Right ventricle myocardium inferior (tissue), 1 donor: ENCODE measurements around the gene KLHL22. TPM values are rescaled to one million over a fixed set of nuclear protein-coding genes. Genes with fewer than 3 reads are reported as not detected.

Experiments used
- ATAC-seq: fragments of 200-7000 bp; cut with Tn5 transposase; one replicate; pipeline ENCODE4 v1.9.1; 2020; ENCODE audit warnings: mild to moderate bottlenecking, moderate library complexity
- DNase-seq: peaks from one replicate; pipeline ENCODE4 v3.0.0; 2021; ENCODE audit errors: missing footprints
- intact Hi-C: fragments of 100-400 bp; cut with DNase I; formaldehyde crosslinking; loops from one replicate; pipeline ENCODE4 v1.11.0; 2022
- total RNA-seq: library from RNA; stranded (reverse); fragmentation: NEBNext Ultra II Directional; extraction: Animal tissue kit (Norgen Biotek cat#: 25700); gene quantifications from one replicate; pipeline ENCODE4 v1.2.1, GENCODE V29; 2021
- donor health status: DM: no; HTN: yes; CAD: no; lungs with severe emphysema.

KLHL22 gene
- total RNA-seq, 1 donor from 2014 or later: 12.4 TPM

DNA sequence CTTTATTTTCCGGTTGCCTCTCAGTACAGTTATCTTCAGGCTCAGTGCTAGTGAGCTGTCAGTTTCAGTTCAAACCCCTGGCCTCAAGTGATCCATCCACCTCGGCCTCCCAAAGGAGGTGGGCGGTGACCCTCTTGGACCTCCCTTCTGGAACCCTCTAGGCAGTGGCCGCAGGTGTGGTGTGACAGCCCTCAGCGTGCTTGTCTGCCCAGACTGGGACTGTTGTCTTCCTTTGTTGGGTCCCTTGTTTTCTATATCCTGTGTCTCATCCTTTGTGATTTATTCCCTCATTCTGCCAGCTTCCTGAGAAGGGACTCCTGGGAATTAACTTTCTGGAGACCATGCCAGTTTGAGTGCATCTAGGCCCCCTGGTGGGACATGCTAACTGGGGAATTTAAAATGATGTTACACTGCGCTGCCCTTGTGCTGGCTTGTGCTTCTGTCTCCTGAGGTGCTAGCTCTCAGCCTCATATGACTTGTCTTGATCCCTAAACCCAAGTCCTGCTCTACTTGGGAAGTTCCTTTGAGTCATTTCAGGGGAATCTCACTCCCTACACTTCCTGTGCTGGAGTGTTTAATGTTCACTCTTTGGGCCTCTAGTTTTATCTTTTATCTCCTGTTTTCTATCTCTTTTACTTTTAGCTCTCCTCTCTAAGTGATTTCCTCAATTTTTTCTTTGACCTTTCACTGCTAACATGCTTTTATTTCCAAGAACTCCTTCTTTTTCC is 31.2 kb upstream of the KLHL22 start:
- DNase-seq (no peak), ATAC-seq (no peak)
- intact Hi-C loops: loop anchor here (2.0 kb wide), 1 partner anchor 16 kb away; no protein-coding TSS in a partner anchor

DNA sequence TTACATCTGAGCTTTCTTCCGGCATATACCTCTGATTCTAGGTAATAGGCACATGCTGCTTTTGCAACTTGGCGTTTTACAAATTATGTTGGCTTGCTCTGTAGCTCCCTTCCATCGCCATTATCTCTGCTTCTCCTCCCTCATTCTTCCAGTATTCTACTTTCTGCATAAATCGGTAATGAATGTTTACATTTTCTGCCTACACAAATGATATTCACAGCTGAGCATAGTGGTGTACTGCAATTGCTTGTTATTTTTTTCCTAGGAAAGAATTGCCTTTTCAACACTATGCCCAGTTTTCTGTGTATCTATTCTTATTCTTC is 30.7 kb upstream of the KLHL22 start:
- no peak for ATAC-seq
- intact Hi-C loops: loop anchor here (2.0 kb wide), 1 partner anchor 15 kb away; no protein-coding TSS in a partner anchor
- no peak for DNase-seq

DNA sequence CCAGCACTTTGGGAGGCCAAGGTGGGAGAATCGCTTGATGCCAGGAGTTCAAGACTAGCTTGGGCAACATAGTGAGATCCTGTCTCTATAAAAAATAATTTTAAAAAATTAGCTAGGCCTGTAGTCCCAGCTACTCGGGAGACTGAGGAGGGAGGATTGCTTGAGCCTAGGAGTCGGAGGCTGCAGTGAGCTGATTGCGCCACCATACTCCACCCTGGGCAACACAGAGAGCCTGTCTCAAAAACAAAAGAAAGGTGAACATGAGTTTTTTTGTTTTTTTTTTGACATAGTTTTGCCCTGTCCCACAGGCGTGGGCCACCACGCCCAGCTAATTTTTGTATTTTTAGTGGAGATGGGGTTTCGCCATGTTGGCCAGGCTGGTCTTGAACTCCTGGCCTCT is 29.5 kb upstream of the KLHL22 start:
- intact Hi-C loops: no loop called here
- DNase-seq (no peak), ATAC-seq (no peak)

DNA sequence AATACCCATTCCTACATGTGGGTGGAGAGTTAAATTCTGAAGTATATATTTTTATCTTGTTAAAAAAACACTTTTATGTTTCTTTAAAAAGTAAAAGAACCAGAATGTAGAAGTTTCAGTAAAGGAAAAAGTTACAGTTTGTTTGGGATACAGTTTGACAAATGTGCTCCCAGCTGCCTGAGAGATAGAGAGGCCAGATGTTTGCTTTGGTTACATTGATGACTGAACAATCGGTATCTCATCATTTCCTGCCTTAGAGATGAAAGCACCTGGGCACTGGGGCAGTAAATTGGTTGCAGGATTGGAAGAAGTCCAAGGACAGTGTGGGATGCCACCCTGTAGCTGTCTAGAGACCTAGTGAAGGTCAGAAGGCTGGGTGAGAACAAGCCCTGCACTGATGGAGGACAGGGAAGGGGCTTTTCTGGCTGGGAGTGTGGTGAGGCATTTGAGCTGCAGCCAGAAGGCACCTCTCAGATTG is 28.4 kb upstream of the KLHL22 start:
- intact Hi-C loops: no loop called here
- DNase-seq (no peak), ATAC-seq (no peak)

DNA sequence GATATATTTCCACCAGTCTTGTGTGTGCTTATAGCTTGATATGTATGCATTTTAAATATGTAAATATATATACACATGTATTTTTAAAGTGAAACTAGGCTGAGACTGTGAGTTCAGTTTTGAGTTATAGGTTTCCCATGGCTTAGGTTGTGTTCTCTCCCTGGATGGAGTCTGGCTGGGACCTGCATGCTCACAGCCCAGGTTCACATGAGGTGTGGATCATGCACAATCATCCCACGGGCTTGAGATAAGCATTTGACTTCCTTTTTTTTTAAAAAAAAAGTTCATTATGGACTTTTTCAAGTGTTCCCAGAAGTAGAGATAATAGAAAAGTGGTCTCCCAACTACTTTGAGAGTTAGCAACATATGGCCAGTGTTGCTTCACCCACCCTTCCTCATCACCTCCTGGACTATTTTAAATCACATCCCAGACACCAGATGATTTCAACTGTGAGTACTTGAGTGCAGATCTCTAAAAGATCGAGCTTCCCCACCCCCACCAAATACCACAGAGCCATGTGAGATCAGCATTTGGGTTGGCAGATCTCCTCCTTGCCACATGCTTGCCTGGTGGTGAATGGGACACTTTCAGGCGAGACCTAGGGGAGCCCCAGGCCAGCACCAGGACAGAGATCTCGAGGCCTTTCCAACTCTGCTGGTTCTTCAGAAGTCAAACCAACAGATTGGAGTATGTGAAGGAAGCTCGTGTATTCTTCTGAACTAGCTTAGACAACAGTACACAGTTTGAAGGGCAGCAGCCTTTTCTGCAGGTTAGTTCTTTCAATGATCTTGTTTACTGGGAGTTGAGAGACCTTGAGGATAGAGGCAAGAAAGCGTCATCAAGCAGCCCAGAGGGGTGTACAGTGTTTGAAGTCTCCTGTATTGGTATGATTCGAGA is 27.7 kb upstream of the KLHL22 start:
- intact Hi-C loops: no loop called here
- DNase-seq (no peak), ATAC-seq (peak; percentile 56)

DNA sequence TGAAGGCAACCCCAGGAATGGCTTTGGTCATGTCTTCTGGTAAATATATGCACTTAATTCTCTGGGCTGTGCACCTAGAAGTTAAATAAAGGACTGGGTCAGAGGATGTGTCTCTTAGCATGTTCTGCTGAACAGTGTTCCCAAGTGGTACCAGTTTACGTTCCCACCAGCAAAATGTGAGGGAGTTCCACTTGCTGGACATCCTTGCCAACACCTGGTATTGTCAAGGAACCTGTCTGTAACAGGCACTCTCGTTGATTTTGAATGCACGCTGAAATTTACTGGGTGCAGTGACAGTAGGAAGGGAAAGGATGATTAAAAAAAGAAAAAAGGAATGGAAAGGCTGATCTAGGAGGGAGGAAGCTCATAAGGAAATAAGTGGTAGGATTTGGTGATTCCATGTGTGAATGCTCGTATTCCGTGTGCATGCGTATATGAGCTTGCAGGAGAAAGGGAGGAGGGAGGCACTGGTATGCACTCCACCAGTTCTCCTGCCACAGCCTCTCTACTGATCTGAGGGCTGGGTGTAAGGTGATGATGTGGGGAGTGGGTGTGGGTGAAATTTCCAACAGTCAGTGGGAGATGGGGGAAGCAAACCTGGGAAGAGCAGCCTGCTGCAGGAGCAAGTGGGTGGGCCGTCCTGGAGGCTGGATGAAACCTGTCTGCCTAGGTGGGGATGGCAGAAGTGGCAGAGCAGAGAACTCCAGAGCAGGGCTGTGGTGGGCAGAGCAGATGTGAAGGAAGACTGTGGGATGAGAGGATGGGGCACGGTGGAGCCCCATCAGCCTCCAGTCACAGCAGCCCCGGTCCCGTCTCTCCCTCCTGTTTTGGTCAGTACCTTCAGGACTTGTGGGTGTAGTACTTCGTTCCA is 26.8 kb upstream of the KLHL22 start:
- DNase-seq (no peak), ATAC-seq (no peak)
- intact Hi-C loops: no loop called here

DNA sequence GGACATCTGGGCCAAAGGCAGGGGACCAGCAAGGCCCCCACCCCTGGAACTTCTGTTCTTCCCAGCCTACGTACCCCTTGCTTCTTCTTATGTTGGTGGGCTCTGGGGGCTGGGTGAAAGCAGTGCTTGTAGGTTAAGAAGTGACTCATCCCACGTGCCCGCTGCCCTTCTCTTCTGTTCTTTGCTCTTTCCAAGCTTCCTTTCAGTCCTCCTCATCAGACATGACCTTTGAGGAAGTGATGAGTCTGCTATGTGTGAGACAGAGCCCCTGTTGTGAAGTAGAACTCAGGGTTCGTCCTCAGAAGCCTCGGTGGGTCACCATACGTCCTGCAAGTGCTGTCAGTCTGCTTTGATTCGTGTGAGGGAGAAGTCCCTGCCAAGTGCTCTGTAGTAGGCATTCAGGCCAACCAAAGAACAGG is 24.5 kb upstream of the KLHL22 start:
- no peak for ATAC-seq
- DNase-seq: no peak
- intact Hi-C loops: no loop called here

DNA sequence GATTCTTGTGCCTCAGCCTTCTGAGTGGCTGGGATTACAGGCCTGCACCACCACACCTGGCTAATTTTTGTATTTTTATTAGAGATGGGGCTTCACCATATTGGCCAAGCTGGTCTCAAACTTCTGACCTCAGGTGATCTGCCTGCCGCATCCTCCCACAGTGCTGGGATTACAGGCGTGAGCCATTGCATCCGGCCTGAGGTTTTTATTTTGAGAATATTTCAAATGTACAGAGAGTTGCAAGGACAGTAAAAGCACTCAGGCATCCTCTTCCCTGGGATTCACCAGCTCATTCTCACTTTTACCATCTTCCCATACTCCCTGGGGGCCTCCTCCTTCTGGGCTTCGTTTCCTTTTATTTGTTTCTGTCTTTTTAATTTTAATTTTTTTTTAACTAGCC is 24.0 kb upstream of the KLHL22 start:
- intact Hi-C loops: no loop called here
- DNase-seq (no peak), ATAC-seq (no peak)

DNA sequence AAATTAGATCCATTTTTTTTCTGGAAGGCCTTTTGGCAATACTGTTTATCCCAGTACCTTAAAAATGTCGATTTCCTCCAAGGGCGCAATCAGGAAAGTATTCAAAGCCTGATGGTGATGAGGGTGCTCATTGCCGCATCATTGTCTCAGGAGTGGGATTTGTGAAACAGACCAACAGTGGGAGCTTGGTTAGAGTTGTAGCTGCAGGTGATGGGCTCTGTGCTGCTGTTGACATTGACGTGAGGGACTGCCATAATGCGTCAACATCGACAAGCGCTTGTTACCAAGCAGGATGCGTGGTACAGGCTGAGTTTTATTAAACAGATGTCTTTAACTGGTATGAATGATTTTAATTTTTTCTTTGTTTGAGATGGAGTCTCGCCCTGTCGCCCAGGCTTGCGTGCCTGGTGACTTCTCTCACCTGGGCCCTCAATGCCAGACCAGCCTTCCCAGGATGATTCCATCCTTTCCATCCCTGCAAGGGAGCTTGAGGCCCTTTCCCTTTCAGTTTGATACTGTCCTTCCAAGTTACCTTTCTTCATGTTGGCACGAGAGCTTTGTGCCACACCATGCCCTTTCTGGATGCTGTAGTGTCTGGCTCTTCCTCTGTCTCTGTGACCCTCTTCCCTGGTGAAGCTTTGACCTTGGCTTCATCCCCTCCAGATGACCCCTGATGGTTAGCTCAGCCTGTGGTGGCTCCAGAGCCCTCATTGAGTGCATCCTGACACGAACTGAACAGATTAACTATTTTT is 22.4 kb upstream of the KLHL22 start:
- ATAC-seq (no peak), DNase-seq (no peak)
- intact Hi-C loops: no loop called here

DNA sequence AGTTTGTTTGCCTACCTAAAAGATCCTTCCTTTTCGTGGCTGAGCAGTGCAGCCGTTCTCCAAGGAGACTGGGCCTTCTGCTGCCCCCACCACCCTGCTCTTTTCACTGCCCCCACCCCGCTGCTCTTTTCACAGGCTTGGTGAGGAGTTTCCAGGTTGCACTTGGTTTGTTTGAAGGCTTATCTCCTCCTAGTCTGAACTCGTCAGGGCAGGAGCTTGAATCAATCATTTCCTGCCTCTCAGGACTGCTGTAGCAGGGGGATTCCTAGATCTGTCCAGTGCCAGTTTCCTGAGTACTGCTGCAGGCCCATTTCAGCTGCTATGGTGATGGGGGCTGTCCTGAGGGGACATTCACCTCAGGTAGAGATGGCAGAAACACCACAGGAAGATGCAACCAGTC is 21.8 kb upstream of the KLHL22 start:
- DNase-seq (no peak), ATAC-seq (no peak)
- intact Hi-C loops: no loop called here

DNA sequence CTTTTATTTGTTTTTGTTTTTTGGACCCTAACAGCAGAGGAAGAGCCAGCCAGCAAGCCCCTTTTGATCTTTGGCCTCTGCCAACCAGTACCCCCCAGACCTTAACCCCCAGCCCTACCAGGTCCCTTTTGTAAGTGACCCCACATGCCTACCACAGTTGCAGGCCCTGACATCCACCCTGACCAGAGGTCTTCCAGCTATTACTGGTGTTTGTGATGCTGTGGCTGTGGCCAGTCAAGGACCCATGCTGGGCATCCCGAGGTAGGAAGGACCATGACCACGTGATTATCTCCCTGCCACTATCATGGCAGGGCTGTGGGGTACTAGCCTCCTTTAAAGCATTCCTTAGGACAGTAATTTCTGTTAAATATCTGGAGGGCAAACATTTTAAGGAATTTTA is 20.8 kb upstream of the KLHL22 start:
- DNase-seq (no peak), ATAC-seq (no peak)
- intact Hi-C loops: no loop called here

DNA sequence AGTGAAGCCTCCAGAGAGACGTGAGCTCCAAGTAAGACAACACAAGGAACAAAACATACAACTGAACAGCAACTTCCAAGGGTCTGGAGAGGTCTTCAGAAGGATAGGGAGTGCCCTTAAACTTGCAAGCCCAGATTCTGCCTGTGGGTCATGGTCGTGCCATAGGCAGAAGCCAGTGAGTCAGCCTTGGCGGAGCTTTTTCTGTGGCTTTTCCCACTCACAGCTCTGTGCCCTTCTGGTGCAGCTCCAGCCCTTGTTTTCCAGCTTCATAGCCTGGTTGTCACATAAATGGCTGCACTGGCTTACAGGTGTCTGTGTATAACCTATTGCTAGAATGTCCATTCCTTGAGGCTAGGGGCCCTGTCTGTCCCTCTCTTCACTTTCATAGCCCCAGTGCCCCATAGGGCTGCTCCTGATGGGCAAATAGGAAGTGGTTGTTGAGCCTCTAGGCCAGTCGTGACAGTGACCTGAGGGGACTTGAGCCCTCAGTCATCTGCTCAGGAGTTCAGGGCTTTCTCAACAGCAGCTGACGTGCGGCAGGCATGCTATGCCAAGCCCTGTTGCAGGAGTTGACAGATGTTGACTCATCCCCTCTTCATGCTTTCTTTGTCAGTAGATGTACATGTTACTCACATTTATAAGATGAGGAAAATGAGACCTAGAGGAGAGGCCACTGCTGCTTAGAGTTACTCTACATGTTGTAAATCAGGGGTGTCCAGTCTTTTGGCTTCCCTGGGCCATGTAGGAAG is 19.2 kb upstream of the KLHL22 start:
- DNase-seq: no peak
- no peak for ATAC-seq
- intact Hi-C loops: no loop called here

DNA sequence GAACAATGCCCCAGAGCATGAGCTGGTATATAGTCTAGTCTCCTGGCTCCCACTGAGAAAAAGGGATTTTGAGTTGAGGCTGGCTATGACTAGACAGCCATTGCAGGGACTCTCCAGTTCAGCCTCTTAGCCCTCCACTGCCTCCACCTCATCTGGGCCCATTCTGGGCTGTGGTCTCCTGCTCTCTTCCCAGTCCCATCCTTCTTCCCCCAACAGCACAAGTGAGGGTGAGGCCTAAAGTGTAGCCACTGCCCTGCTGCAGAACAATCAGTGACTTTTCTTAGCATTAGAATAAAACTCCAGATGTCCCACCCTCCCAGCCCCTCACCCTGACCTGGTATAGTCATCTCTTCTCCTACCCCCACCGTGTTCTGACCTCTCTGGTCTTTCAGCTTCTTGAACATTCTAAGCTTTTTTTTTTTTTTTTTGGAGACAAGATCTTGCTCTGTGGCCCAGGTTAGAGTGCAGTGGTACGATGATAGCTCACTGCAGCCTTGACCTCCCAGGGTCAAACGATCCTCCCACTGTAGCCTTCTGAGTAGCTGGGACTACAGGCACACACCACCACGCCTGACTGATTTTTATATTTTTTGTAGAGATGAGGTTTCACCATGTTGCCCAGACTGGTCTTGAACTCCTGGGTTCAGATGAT is 16.1 kb upstream of the KLHL22 start:
- DNase-seq (no peak), ATAC-seq (no peak)
- intact Hi-C loops: loop anchor here (2.0 kb wide), 1 partner anchor 15 kb away; no protein-coding TSS in a partner anchor

DNA sequence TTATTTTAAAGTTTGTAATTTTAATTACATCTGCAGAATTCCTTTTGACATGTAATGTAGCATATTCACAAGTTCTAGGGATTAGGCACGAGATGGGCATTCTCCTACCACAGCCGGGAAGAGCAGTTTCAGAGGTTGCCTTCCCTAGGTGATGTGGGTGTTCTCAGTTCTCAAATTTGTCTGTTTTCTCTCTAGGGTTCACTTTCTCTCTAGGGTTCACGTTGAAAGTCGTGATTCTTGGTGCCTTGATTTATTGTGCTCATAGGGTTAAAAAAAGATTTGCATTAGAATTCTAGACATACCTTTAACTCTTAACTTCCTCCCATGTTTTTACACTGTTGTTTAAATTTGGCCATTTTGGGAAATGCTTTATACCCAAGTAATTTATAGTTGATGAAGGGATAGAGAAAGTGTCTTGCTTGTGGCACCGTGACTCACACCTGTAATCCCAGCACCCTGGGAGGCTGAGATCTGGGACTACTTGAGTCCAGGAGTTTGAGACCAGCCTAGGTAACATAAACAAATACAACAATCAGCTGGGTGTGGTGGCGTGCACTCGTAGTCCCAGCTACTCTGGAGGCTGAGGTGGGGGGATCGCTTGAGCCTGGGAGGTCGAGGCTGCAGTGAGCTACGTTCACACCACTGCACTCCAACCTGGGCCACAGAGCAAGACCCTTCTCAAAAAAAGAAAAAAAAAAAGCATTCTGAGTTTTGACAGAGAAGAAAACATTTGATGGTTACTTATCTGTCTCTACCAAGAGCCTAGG is 15.4 kb upstream of the KLHL22 start:
- no peak for DNase-seq
- ATAC-seq: no peak
- intact Hi-C loops: loop anchor here (2.0 kb wide), 1 partner anchor 16 kb away; no protein-coding TSS in a partner anchor

DNA sequence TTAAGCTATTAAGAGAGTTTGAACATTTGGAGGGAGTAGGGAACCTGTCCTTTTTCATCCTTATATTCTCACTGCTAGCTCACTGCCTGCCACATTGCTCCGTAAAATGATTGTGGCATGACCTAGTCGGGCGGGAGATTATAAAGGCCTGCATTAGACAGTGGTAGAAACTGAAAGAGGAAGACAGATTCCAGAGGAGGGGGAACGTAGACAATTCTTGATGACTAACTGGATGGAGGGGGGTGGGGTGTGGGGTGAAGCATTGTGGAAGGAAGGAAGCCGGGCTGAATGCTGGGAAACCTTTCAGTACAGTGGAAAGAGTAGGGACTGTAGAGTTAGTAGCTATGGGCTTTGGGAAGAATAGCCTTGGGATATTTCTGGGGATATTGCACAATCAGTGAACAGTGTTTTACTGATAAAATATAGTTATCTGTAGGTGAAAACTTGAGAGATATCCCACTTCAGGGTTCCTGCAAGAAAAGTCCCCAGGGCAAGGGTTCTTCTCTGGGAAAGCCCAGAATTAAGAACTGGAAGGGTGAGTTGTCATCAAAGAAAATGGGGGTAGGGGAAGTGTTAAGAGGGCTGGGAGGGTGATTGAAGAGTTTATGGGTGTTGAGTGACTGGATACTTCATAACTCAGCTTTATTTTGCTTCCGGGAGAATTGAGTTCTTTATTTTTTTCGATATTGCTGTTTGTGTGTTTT is 13.9 kb upstream of the KLHL22 start:
- ATAC-seq (peak; percentile 56), DNase-seq (no peak)
- intact Hi-C loops: loop anchor here (2.0 to 5.0 kb wide), 2 partner anchors 17 to 43 kb away; no protein-coding TSS in a partner anchor

DNA sequence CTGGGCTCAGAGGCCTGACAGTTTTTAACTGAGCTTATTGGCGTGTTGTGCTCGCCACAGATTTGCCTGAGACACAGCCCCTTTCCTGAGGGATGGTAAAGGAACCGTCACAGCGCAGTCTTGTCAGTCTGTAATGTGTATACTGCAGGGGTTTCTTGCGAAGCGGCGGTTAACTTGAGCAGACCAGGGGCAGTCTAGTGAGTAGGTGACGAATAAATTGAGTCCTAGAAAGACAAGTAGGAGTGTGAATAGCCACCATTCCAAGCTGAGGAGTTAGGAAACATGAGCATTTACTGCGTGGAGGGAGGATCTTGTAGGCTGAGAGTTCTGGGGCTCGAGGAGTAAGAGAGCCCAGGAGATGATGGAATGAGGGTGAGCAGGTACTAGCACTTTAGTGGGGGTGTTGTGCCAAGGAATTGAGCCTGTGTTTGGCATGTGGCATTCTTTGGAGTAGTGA is 13.2 kb upstream of the KLHL22 start:
- ATAC-seq: peak; percentile 11
- intact Hi-C loops: loop anchor here (5.0 kb wide), 1 partner anchor 43 kb away; no protein-coding TSS in a partner anchor
- DNase-seq: no peak
